Adrenal gland (tissue), 12 donors: ENCODE results near the gene CMTM1. TPM values are rescaled to one million over a fixed set of nuclear protein-coding genes. Genes with fewer than 3 reads are reported as not detected.
A peak's percentile ranks its signal among the peaks of the same experiment; 100 is the strongest.

Experiments
- DNase-seq, 7 donors: peaks; one replicate each; pipeline ENCODE4 v3.0.0-alpha.2; 2019 to 2020
- H3K27ac ChIP-seq, 5 donors: fragments of 200-600 bp; sonication (generic) in 4 of 5; 1 replicate in 3 of 5; 2 replicates in 2 of 5; pipeline versions ENCODE4 v1.5.1 to v1.8.0; 2016 to 2020; ENCODE audit warnings: mild to moderate bottlenecking in 1 of 5
- H3K27me3 ChIP-seq: fragments of 200-600 bp; 2 replicates; pipeline ENCODE4 v1.8.0; 2021
- H3K36me3 ChIP-seq, 2 donors: fragments of 200-600 bp; replicated peaks in 1 of 2; 1 replicate in 1 of 2; 2 replicates in 1 of 2; pipeline versions ENCODE4 v1.5.1 to v1.8.0; 2018 to 2022
- H3K4me1 ChIP-seq, 2 donors: fragments of 200-600 bp; replicated peaks in 1 of 2; 1 replicate in 1 of 2; 2 replicates in 1 of 2; pipeline versions ENCODE4 v1.5.1 to v1.8.0; 2018 to 2021
- H3K4me3 ChIP-seq, 4 donors: fragments of 200-600 bp; sonication (generic) in 3 of 4; one replicate each; pipeline ENCODE4 v1.5.1; 2016 to 2018
- H3K9me3 ChIP-seq, 3 donors: fragments of 200-600 bp; sonication (generic) in 1 of 3; replicated peaks in 1 of 3; 1 replicate in 2 of 3; 2 replicates in 1 of 3; pipeline versions ENCODE4 v1.5.1 to v1.8.0; 2016 to 2021
- CTCF ChIP-seq, 6 experiments: fragments of 450-650 bp in 4 of 6; fragments of 200-600 bp in 2 of 6; sonication (generic) in 1 of 6; IDR thresholded peaks; 1 replicate in 5 of 6; 2 replicates in 1 of 6; pipeline versions ENCODE4 v1.5.1 to v1.8.0; 2016 to 2021; ENCODE audit warnings: antibody characterized with exemption in 6 of 6, mild to moderate bottlenecking in 2 of 6, moderate library complexity in 1 of 6
- POLR2A ChIP-seq, 2 donors: fragments of 450-650 bp; IDR thresholded peaks; one replicate each; pipeline ENCODE4 v1.6.1; 2017; ENCODE audit warnings: antibody characterized with exemption in 2 of 2, mild to moderate bottlenecking in 2 of 2, moderate library complexity in 1 of 2
- WGBS, 4 donors: extraction: QIAGEN DNeasy Blood & Tissue Kit in 2 of 4; methylation state at CpG; one replicate each; pipeline versions ENCODE4 v1.1.5 to v1.1.7; 2013 to 2017; 5-methylcytosine and 5-hydroxymethylcytosine counted together
- intact Hi-C, 2 donors: fragments of 100-400 bp; cut with DNase I; formaldehyde crosslinking; loops; one replicate each; pipeline versions ENCODE4 v1.14.1 to v1.15.0; 2022 to 2023
- polyA plus RNA-seq, 3 donors: library from polyadenylated mRNA; stranded (reverse); fragments of 200-250 nt in 2 of 3; fragments of 350-450 nt in 1 of 3; fragmentation: Illumina TruSeq in 1 of 3; extraction: RNeasy Lipid Tissue Mini Kit (QIAGEN cat#74804) in 1 of 3; gene quantifications; one replicate each; pipeline ENCODE4 v1.2.3, GENCODE V29; 2013 to 2014
- total RNA-seq, 9 donors: library from RNA; depleted of rRNA in 4 of 9; stranded (reverse); fragments of >200 nt in 4 of 9; fragments of 120-200 nt in 1 of 9; fragmentation: NEBNext Ultra II Directional in 1 of 9; extraction: Animal tissue kit (Norgen Biotek cat#: 25700) in 1 of 9; gene quantifications; one replicate each; pipeline versions ENCODE4 v1.1.0 to v1.2.4, GENCODE V29; 2013 to 2023
- donor health status: healthy with polysubstance abuse.
- donor health status: Bipolar disorder and iron deficiency.
- donor health status: DM: yes; HTN: yes; CAD: no.
- donor health status: DM: no; HTN: no; CAD: no.
- donor health status: DM: no; HTN: no; CAD: no.
- donor health status: DM: yes; HTN: yes; CAD: no.

Gene CMTM1
- total and polyA plus RNA-seq, 12 donors: 0.34 to 9.1 (median 2.7) TPM; not detected in 1

GRCh38 chr16:66575060-66575459 lies 8.8 kb downstream of the CMTM1 start:
- Histone ChIP-seq H3K9me3 (no peaks in the 10 kb centered on the region), H3K36me3 (no peaks in the 10 kb centered on the region), H3K4me1 (peaks cover 10 to 11% of the 10 kb centered on the region in 2 donors), H3K27me3 (no peaks in the 10 kb centered on the region), H3K4me3 (no peak overlapping the region), H3K27ac (no peak overlapping the region)
- 94 to 98% (median 96%) methylated on average over 1 to 3 of the region's 3 CpGs for WGBS, 4 donors
- no peak for DNase-seq
- TF ChIP-seq POLR2A (IDR thresholded peaks at IDR 0.05): no peak
- no peak for TF ChIP-seq CTCF (IDR thresholded peaks at IDR 0.05)
- intact Hi-C loops: no loop called here

GRCh38 chr16:66576296-66576695 lies 10.1 kb downstream of the CMTM1 start:
- H3K4me1 ChIP-seq: peaks cover 10 to 11% of the 10 kb centered on the region in 2 donors
- H3K4me3 ChIP-seq: no peak overlapping the region
- intact Hi-C loops: no loop called here
- H3K27me3 ChIP-seq: no peaks in the 10 kb centered on the region
- H3K9me3 ChIP-seq: no peaks in the 10 kb centered on the region
- no peak for DNase-seq
- TF ChIP-seq CTCF (IDR thresholded peaks at IDR 0.05) (no peak), POLR2A (IDR thresholded peaks at IDR 0.05) (no peak)
- 90 to 95% (median 91%) methylated on average over 5 of the region's 5 CpGs for WGBS, 4 donors
- no peak overlapping the region for H3K27ac ChIP-seq
- no peaks in the 10 kb centered on the region for H3K36me3 ChIP-seq

GRCh38 chr16:66578651-66579531 lies 12.7 kb downstream of the CMTM1 start, which contains the start of gene CMTM2:
Gene CMTM2 (plus strand): TSS chr16:66579463. CDS start chr16:66579608, 145 bp downstream.
- 21 to 34% (median 22%) methylated on average over 35 to 77 of the region's 77 CpGs for WGBS, 4 donors
- H3K4me3 ChIP-seq: peak within 1 kb of the TSS in 1 of 4 donors; percentile 34
- no peaks in the 10 kb centered on the region for H3K9me3 ChIP-seq
- DNase-seq: peak in 1 of 7 donors; percentile 9
- intact Hi-C loops: no loop called here
- no peaks in the 10 kb centered on the region for H3K27me3 ChIP-seq
- no peaks in the 10 kb centered on the region for H3K36me3 ChIP-seq
- no peak within 1 kb of the TSS for H3K27ac ChIP-seq
- TF ChIP-seq CTCF (IDR thresholded peaks at IDR 0.05): no peak
- peaks cover 10 to 11% of the 10 kb centered on the region in 2 donors for H3K4me1 ChIP-seq

GRCh38 chr16:66580605-66581209 lies 14.5 kb downstream of the CMTM1 start:
- no peaks in the 10 kb centered on the region for H3K9me3 ChIP-seq
- 83 to 92% (median 88%) methylated on average over 4 of the region's 4 CpGs for WGBS, 4 donors
- intact Hi-C loops: no loop called here
- DNase-seq: no peak
- no peak overlapping the region for H3K27ac ChIP-seq
- no peaks in the 10 kb centered on the region for H3K27me3 ChIP-seq
- no peak overlapping the region for H3K4me3 ChIP-seq
- H3K36me3 ChIP-seq: no peaks in the 10 kb centered on the region
- peaks cover 10 to 16% of the 10 kb centered on the region in 2 donors for H3K4me1 ChIP-seq
- no peak for TF ChIP-seq POLR2A (IDR thresholded peaks at IDR 0.05)
- TF ChIP-seq CTCF (IDR thresholded peaks at IDR 0.05): no peak
